IPS-NIHi7 (cell line): ENCODE data around the gene CHPF.

ENCODE experiments used
- DNase-seq: peaks from one replicate; pipeline ENCODE4 v3.0.0; 2012; ENCODE audit warnings: mixed read lengths; ENCODE audit errors: extremely low spot score

Gene CHPF

DNA sequence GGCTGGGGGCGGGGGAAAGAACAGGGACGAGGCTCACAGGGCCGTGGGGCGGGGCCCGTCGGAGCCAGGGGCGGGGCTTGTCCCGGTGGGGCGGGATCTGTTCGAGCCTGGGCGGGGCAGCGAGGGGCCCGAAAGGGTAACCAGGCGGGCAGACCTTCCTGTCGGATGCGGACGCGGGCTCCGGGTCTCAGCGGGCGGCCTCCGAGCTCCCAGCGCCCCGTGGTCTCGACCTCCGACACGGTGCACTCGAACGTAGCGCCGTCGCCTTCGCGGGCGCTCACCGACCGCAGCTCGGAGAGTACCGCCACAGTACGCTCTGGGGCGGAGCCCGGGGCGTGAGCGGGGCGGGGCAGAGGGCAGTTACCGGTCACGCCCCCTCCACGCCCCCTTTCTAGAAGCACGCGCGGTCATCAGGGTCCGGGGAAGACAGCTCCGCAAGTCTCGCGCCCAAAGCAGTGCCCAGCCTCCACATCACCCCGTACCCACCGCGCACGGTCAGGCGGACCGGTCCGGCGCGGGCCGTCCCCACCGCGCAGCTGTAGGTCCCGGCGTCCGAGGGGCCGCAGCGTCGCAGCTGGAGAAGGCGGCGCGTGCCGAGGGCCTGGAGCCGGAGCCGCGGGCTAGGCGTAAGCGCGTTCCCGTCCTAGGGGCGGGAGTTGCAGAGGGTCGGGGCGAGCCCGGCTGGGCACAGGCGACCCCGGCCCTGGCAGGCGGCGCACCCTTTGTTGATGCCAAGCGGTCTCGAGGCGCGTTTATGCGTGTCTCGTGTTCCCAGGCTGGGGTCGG, 9.0 kb upstream of the CHPF start:
- peak; percentile 91 for DNase-seq

DNA sequence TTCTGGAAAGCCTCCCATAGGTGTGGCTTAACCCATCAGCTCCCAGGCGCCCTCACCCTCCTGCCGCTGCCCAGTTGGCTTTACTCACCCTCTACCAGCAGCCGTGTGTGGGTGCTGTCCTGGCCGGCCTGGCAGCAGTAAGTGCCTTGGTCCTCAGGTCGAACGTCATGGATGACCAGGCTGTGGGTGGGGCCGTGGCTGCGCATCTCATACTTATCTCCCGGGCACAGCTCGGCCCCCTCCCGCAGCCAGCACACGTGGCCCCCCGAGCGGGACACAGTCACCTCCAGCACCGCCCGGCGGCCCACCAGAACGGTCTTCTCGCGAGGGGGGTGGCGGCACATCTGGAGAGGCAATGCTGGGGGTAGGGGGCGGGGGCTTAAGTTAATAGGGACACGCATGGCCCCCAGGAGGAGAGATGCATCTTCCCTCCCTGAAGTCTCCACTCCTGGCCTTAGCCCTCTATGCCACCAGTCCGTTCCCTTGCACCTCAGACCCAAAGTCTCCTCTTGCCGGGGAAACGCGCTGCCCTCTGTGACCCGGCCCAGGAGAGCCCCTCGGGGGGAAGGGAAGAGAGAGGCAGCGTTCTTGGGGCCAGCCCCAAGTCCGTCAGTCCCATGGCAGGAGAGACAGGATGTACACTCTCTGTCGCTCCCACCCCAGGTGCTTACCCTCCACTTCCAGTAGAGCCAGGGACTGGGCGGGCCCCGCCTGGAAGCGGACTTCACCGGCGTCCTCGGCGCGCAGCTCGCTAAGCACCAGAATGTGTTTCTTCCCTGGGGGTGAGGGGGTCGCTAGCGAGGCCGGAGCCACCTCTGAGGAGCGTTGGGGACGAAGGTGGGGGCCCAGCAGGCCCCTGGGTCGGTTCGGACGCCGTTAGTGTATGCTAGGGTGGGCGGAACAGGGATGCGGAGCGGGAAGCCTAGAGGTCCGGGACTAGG, 8.1 kb upstream of the CHPF start:
- DNase-seq = no peak

DNA sequence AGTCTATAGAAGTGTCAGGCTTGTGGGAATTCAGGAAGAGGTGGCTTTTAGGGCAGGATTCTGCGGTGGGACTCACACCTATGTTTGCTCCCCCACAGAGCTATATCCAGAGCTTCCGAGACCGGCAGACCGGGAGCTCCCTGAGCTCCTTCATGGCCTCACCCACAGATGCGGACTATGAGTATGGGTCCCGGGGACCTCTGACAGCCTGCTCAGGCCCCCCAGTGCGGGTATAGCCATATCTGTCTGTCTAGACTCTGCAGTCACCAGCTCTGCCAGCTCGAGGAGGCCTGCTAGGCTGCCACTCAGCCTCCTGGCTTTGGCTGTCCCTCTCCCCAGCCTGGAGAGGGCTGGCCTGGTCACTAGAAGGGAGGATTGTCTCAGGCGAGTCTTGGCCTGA, 6.0 kb upstream of the CHPF start:
- no peak for DNase-seq

DNA sequence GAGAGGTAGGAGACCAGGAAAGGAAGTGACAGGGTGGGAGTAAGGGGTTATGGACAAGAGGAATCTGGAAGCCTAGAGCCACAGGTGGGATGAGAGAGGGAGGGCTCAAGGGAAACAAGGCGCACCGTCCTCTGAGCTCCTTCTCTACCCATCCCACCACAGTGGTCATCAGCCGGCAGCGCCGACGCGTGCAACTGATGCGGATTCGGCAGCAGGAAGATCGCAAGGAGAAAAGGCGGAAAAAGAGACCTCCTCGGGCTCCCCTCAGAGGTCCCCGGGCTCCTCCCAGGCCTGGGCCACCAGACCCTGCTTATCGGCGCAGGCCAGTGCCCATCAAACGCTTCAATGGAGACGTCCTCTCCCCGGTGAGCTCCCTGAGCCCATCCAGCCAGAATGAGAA, 5.4 kb upstream of the CHPF start:
- DNase-seq = no peak

DNA sequence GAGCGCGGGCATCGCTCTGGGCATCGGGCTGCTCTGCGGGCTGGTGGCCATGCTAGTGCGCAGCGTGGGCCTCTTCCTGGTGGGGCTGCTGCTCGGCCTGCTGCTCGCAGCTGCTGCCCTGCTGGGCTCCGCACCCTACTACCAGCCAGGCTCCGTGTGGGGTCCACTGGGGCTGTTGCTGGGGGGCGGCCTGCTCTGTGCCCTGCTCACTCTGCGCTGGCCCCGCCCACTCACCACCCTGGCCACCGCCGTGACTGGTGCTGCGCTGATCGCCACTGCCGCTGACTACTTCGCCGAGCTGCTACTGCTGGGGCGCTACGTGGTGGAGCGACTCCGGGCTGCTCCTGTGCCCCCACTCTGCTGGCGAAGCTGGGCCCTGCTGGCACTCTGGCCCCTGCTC, 4.0 kb upstream of the CHPF start:
- DNase-seq = no peak

DNA sequence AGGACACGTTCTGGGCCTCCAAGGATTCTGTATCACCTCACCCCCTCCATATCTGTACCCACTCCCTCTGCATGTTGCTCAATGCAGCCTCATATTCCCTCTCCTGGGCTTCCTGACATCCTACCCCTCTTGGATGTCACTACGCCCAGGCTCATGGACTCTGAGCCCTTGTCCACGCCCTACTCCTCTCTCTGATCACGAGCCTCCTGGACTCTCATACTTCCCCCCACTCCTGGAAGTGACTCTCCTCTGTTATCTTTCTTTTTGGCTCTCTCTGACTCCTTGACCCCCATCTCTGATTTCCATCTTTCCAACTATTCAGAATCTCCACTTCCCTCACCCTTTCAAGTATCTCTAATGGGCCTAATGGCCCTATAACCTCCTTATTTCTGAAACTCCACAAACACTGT, 2.3 kb upstream of the CHPF start:
- DNase-seq = no peak

DNA sequence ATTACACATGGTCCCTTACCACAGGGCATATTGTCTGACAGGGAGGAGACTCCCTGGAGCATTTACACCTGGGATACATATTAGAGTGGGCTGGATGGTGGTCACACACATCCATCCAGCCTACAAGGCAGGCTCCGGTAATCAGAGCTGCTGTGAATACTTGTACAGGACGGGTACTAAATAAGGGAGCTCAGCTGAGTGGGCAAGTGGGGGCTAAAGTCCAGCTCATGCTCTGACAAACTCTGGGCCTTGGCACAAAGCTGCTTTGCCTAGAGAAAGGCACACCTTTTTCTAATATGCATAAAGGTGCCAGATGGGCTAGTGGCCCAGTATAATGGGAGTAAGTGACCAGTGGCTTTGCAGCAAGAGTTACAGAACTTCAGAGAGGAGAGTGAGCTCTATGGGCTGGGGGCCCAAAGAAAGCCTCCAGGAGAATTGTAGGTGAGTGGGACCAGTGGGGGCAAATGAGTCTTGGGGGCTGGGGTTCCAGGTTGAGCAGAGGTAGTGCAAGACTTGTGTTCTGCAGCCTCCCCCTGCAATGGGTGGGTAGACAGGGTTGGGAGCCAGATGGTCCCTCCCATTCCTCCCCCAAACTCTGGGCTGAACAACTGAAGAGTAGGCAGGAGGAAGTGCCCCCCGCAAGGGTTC, 1.8 kb upstream of the CHPF start:
- DNase-seq = no peak

DNA sequence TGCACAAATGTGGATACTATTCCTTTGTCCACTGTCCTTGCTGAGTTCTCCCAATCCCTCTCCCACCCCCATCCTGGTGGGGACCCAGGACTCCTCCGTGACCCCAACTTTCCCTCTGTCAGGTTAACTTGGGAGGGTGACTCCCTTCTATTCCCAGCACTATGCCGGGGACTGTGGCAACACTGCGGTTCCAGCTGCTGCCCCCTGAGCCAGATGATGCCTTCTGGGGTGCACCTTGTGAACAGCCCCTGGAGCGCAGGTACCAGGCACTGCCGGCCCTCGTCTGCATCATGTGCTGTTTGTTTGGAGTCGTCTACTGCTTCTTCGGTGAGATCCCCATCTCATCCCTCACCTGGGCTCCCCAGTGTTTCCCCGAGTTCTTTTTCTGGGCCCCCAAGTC, 958 bp upstream of the CHPF start:
- no peak for DNase-seq

DNA sequence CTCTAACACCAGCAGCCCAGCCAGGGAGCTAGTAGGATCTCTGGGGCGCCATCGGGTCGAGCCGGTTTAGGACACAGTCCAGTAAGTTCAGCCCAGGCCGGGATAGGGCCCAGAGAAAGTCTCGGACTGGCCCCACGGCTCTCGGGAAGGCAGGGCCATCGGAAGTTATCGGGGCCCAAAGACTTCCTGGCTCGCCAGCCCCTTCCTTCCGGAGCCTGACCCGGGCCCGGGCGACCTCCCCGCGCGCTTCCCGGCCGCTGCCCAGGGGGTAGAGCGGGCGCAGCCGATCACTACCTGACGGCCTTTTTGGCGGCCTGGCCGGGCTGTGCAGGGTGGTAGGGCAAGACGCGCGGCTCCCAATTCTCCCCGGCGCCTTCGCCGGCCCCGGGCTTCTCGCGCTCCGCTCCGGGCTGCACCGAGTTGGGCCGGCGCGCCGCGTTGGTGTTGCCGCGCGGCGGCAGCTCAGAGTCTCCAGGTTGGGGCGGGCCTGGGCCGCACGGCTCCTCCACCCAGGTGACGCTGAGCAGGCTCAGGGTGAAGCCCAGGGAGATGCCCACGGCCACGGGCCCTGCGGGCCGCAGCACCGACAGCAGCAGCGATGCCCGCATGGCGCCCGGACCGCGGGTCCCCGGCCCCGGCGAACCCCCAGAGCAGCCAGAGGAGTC, 546 bp downstream of the CHPF start:
- DNase-seq = no peak

DNA sequence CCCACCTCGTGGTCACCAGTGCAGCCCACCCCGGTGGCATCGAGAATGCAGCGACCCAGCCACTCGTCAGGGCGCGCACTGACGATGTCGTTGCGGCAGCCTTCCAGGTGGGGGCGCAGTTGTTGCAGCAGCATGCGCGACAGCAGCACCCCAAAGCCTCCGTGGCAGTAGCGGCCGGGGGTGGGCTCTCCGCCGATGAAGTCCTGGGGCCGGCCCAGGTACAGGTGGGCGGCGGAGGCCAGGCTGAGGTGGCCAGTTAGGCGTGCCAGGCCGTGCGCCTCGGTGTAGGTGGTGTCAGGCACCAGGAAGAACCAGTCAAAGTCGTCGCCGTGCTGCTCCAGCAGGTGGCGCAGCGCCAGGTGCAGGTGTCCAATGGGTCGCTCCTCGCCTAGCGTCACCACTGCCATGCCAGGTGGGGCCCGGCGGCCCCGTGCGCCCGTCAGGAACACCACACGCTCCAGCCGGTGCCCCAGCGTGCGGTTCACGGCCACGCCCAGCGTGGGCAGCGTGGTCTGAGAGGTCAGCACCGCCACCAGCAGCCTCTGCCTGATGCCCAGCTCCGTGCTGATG, 1.9 kb downstream of the CHPF start:
- peak; percentile 76 for DNase-seq

DNA sequence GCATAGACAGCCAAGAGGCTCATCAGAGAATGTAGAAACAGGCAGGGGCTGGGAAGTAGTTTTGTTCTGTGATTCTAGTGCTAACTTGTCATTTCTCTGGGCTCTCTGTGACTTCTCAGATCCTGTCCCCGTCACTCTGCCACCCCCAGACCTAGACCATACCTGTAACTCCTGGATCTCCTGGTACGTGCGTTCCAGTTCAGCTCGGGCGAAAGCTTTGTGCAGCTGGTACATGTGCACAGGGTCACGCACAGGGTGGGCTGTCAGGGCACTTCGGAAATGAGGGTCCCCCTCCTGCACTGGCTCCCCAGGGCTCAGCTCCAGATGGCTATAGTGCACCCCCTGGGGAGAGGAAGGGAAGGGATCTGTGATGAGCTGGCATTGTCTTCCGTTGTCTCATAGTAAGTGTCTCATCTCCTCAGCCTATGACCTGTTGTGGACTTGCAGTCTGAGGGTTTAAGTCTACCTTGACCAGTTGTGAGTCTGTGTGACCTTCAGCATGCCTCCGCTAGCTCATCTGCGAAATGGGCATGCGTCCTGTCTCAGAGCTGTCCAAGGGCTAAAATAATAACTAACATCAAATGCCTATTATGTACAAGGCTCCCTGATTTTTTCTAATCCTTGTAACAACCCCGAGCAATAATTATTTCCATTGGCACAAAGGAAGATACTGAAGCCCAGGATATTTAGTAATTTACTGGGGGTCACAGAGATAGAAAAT, 2.7 kb downstream of the CHPF start:
- no peak for DNase-seq

DNA sequence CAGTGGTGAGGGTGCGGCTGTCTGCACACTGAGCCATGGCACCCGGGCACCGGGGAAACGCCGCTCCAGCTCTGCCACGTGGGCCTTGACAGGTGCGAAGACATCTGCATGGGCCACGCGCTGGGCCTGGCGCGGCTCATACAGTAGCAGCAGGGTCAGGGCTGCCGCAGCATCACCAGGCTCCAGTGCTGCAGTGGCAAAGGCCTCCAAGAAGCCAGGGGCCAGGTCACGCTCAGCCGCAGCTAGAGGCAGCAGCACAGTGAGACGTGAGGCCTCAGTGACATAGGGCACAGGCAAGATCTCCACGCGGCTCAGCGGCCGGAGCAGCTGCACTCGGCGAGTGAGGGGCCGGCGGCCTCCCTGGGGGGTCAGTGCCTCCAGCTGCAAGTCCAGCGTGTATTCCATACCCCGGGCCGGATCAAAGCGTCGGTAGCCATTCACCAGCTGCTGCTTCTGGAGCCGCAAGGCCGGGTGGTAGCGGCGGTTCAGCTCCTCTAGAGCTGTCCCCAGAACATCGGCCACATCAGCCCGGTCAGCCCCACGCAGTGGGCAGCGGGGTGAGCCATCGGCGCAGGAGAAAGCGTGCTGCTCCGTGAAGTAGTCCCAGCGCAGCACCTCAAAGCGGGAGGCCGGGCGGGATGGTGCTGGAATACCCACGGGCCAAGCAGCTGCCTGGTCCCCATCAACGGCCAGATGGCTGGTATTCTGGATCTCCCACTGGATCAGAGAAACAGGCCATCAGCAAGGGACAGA, 3.5 kb downstream of the CHPF start:
- DNase-seq = no peak

DNA sequence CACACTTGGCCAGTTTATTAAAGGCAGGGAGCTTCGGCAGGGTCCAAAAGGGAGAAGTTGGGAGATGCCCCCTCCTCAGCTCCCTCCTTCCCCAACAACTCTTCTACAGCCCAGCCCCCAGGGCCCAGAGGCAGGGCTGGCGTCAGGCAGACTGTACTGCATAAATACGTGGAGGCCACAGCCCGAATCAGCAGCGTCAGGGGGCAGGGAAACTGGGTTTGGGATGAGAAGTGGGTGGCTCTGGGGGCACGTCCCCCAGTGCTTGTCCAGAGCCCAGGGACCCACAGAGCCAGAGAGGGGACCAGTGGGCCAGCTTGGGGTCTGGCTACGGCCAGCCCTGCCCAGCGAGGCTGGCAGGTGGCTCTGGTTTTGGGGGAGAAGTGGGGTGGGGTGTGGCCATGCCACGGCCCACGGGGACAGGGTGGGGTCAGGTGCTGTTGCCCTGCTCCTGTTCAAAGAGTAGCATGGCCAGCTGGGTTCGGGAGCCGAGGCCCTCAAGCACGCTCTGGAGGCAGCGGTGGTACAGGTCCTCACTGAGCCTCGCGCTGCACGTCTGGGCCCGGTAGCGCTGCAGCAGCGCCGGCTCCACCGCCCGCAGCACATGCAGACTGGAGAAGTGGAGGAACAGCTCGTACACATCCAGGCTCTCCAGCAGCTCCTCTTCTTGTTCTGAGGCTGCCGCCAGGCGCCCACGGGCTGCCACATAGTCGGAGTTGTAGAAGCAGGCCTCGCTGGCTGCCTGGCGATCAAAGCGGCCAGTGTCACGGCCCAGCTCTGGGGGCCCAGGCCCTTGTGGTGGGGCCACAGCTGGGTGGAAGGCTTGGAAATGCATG, 4.4 kb downstream of the CHPF start:
- no peak for DNase-seq

DNA sequence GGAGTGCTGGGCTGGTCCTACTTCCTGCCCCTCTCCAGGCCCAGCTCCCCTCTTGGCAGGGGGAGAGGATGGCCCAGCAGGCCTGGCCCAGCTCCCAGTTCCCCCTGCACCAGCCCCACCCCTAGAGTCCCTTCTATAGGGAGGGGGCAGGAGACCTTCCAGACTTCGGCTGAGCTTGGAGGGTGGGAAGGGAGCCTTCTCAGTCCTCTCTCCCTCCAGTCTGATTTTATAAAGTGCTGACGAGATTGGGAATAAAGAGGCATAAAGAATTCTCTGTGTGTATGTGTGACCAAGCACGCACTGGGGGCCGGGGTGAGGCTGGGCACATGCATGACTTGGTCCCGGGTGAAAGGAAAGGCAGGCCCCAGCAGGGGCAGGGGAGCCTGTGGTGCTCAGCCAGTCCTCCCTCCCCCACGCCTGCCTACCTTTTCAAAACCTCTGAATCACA, 5.1 kb downstream of the CHPF start:
- DNase-seq = no peak

DNA sequence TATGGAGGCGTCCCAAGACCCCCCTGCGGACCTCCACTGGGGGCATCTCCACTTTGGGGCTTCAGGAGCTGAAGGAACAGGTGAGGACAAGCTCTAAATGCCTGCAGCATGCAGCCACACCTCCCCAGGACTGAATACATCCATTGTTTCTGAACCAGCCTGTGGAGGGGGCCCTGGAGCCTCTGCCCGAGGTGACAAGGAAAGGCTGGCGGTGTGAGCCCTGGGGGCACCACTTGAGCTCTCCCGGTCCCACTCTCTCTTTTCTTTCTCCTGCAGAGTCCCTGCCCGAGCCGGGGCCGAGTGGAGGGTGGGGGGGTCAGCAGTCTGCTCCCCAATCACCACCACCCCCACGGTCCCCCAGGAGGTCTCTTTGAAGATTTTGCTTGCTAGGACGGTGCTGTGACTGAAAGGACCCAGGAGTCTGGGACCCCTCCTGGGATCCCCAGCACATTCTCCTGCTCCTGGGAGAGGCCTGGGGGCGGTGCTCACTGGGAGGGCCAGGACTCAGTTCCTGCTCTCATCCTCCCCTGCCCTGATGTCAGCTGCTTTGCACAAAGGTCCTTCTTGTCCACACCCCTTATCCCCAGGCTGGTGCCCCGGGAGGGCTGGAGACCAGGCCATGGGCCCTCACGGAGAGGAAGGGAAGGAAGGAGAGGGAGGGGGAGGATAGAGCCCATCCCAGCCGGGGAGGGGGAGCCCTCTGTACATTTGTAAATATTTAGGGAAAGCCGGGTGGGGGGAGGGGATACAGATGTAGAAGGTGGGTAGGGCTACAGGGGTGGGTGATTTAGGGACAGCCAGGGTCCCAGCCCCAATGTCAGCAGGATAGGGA, 5.7 kb downstream of the CHPF start:
- peak; percentile 50 for DNase-seq

DNA sequence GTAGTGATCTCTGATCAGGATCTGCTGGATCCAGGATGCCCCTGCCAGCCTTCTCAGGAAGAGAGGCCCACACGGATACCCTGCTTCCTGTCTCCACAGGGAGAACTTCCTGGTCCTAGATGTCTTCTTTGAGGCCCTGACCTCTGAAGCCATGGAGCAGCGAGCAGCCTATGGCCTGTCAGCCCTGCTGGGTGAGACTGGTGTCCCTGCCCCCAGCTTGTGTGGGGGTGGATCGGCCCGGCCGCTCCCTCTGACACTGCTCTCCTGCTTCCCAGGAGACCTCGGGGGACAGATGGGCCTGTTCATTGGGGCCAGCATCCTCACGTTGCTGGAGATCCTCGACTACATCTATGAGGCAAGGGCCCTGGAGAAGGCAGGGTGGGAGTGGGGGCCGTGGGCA, 6.6 kb downstream of the CHPF start:
- DNase-seq = no peak

DNA sequence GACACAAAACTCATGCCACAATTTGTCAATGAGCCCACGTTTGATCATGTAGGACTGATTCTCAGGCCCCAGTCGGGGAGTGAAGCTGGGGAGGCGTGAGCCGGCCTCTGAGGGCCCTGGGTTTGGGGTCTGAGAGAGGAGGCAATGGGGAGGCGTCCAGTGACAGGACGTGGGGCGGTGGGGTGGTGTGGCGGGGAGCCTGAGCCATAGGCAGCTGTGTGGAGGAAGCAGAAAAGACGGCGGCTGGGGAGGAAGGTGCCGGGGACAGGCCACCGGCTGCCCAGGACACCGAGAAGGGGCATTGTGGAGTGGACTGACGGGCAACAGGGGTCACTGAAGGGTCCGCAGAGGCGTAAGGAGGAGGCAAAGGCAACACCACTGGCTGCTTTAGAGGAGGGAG, 7.2 kb downstream of the CHPF start:
- no peak for DNase-seq

DNA sequence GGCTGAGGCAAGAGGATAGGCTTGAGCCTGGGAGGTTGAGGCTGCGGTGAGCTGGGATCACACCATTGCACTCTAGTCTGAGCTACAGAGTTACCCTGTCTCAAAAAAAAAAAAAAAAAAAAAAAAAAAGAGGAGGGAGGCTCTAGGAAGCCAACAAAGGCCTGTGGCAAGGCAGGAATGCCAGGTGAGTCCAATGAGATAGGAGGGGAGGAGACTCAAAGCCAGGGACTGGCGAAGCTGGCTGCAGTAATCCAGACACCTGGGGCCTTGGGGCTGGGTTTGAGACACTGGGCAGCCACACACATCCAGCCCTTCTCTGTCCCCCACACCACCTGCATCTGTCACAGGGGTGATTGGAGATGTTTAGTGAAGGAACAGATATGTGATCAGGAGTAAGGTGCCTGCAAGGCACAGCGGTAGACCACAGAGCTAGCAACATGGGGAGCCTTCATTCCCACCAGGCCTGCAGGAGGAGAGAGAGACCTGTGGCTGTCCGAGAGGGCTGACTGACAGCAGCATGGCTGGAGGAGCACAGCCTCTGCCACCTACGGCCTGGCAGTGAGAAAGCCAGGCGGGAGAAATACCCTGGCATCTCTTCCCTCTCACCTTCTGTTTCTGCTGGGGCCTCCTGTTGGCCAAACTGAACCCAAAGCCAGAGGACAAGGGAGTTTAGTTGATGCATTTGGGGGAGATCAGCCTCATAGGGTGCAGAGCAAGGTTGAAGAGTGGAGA, 9.5 kb downstream of the CHPF start:
- no peak for DNase-seq
